Brain microvascular endothelial cell (primary cell): ENCODE data around the gene SLFNL1.

Experiments
- DNase-seq: peaks from one replicate; pipeline ENCODE4 v3.0.0-alpha.2; 2020
- H3K27ac ChIP-seq: fragments of 250-450 bp; sonication (Bioruptor Pico); 2 replicates; pipeline ENCODE4 v1.5.1; 2020; ENCODE audit warnings: mild to moderate bottlenecking, moderate library complexity
- H3K27me3 ChIP-seq: fragments of 250-450 bp; sonication (Bioruptor Pico); replicated peaks from 2 replicates; pipeline ENCODE4 v1.5.1; 2020; ENCODE audit warnings: mild to moderate bottlenecking
- H3K36me3 ChIP-seq: fragments of 250-450 bp; sonication (Bioruptor Pico); replicated peaks from 2 replicates; pipeline ENCODE4 v1.5.1; 2020; ENCODE audit warnings: mild to moderate bottlenecking
- H3K4me3 ChIP-seq: 2 replicates; pipeline ENCODE4 v1.5.1; 2011; ENCODE audit warnings: low read depth, mild to moderate bottlenecking, control low read depth, low read length, moderate library complexity
- CTCF ChIP-seq: IDR thresholded peaks from 2 replicates; pipeline ENCODE4 v1.5.1; 2011; ENCODE audit warnings: low read depth, mild to moderate bottlenecking, moderate library complexity, low read length, control low read depth, inconsistent platforms; ENCODE audit errors: missing control alignments
- in situ Hi-C: cut with HindIII; loops from 2 replicates; pipeline ENCODE4 v1.10.0; 2017; ENCODE audit warnings: low sequenced_read_pairs, low pct_ligation_motif_present

SLFNL1 gene

GRCh38 chr1:40982721-40983120 is 38.8 kb downstream of the SLFNL1 start:
- H3K4me3 ChIP-seq, result no peak overlapping the region
- no peak for DNase-seq
- peaks cover 44% of the 10 kb centered on the region for H3K36me3 ChIP-seq
- TF ChIP-seq CTCF, result no peak
- no peak overlapping the region for H3K27ac ChIP-seq
- H3K27me3 ChIP-seq, result no peaks in the 10 kb centered on the region
- in situ Hi-C loops, result no loop called here

- H3K27me3 ChIP-seq, result no peaks in the 10 kb centered on the region
- no peak for TF ChIP-seq CTCF
- peaks cover 36% of the 10 kb centered on the region for H3K36me3 ChIP-seq
- in situ Hi-C loops, result no loop called here
- no peak for DNase-seq
- peak overlapping the region; percentile 74 for H3K4me3 ChIP-seq
- H3K27ac ChIP-seq, result peak overlapping the region; percentile 85
These were observed 39.7 kb downstream of the SLFNL1 start for GRCh38 chr1:40981691-40982448.

DNA sequence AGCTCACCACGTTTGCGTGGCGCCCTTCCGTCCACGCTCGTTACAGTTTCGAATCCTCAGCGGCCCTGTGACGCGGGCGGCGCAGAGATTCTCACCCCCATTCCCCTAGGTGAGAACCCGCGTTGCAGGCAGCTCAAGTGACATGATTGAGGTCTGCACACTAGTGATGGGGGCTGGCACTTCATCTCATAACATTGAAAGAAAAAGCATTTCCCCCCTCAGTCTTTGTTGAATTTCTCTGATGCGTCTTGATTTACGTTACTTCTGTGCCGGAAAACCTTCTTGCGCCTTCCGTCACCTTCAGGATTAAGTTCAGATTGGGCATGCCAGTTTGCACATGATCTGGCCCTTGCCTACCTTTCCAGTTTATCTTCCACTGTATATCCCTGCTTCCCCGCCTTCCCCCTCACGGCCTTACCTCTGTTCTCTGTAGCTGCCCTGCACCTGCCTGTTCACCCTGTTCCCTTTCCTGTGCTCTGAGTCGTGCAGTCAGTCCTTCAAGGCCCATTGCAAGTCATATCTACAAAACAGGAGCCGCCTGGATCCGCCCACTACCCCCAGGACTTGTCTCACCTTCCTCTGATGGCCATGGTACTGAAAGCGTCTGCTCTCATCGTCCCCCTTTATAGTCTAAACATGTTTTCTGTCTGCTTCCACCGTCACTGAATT is 40.9 kb downstream of the SLFNL1 start:
- TF ChIP-seq CTCF, result no peak
- Histone ChIP-seq H3K36me3 (peaks cover 23% of the 10 kb centered on the region), H3K27me3 (no peaks in the 10 kb centered on the region), H3K27ac (peak overlapping the region; percentile 85), H3K4me3 (peak overlapping the region; percentile 74)
- no peak for DNase-seq
- in situ Hi-C loops, result no loop called here

DNA sequence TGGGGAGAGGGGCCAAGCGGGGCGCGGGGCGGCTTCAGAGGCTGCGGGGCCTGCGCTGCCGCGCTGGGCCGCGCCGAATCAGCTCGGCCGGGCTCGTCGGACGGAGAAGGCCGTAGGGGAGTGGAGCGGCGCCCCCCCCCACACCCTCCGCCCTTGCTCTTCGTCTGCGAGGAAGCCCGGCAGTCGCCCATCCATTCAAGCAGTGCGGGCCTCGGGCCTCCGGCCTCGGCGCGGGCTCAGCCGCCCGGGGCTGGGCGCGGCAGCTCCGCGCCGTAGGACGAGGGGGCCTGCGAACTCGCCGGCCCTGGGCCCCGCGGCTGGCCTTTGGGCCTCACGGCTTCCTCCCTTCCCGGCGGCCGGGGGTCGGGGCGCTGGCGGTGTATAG is 41.5 kb downstream of the SLFNL1 start:
- peaks cover 18% of the 10 kb centered on the region for H3K36me3 ChIP-seq
- H3K4me3 ChIP-seq, result peak overlapping the region; percentile 74
- in situ Hi-C loops, result no loop called here
- no peak for TF ChIP-seq CTCF
- DNase-seq, result no peak
- H3K27me3 ChIP-seq, result no peaks in the 10 kb centered on the region
- peak overlapping the region; percentile 85 for H3K27ac ChIP-seq

DNA sequence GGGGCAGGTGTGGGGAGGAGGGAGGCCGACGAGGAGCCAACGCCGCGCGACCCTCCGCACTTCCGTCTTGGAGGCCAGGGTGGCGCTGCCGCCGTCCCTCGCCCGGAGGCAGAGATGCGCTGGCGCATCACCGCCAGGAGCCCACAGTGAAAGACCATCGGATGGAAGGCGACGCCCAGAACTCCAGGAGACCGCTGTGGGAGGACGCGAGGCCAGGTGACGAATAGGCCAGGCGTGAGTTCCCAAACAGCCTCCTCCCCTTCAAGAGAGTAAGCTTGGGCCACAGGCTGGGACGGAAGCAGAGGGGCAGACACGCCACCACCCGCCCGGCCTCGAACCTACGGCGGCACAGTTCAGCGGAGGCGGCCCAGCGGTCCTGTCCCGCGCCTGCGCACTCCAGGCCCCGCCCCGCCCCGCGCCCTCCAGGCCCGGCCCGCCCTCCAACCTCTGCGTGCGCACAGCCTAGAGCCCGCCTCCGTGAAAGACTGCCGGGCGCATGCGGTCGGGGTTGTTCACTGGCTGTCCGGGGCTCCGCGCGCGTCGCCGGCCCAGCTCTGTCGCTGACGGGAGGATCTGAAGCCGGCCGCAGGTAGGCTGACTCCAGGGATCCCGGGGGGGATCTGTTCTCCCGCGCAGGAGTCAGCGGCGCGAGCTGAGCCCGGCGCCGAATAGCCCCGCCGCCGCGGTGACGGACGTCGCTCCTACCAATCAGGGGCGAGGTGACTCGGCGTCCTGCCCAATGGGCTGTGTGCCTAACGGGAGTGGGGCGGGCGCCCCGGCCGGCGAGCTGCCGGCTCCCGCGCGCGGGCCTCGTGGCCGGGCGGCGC is 42.1 kb downstream of the SLFNL1 start, which contains the start of gene CTPS1:
CTPS1 (plus strand) TSS at position 456 of the 827 bp plus-strand sequence. CDS start 3,595 bp downstream, outside the sequence.
- Histone ChIP-seq H3K4me3 (peak within 1 kb of the TSS; percentile 74), H3K27me3 (no peaks in the 10 kb centered on the region), H3K36me3 (peaks cover 12% of the 10 kb centered on the region), H3K27ac (peak within 1 kb of the TSS; percentile 85)
- peak; percentile 37 for TF ChIP-seq CTCF
- DNase-seq, result peak; percentile 88
- in situ Hi-C loops, result no loop called here
